Measurements from ENCODE around the gene TOMM22. TPM values are rescaled to one million over a fixed set of nuclear protein-coding genes. Genes with fewer than 3 reads are reported as not detected.
A peak's percentile ranks its signal among the peaks of the same experiment; 100 is the strongest.

The TOMM22 gene
- total and polyA plus RNA-seq, 3 donors from 2014 or later: 44.3 to 95.1 (median 57.6) TPM

DNA sequence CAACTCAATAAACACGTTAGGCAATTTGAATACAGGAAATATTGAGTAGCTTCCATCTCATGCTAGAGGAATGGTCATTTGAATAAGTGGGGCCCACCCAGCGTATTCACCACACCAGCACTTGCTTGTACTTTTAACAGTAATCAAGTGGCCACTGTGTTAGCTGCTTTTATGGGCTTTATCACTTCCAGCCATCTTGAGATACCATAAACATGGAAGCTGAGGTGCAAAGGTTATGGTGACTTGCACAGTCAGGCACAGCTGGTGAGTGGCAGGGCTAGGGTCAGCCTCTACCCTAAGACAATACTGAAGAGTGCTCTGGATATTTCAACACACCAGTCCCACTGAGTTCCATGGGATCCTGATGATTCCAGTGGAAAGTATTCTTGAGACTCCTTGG is 12.3 kb downstream of the TOMM22 start:
- intact Hi-C loops (cut with DNase I; ENCODE audit: low total_unique reads): no loop called here
- no peaks in the 10 kb centered on the region for H3K27me3 ChIP-seq
- no peak overlapping the region for H3K4me3 ChIP-seq
- no peaks in the 10 kb centered on the region for H3K36me3 ChIP-seq (ENCODE audit: low read depth, missing control alignments)
- no peak for TF ChIP-seq POLR2A (IDR thresholded peaks at IDR 0.05)
- TF ChIP-seq, protein P1, sequence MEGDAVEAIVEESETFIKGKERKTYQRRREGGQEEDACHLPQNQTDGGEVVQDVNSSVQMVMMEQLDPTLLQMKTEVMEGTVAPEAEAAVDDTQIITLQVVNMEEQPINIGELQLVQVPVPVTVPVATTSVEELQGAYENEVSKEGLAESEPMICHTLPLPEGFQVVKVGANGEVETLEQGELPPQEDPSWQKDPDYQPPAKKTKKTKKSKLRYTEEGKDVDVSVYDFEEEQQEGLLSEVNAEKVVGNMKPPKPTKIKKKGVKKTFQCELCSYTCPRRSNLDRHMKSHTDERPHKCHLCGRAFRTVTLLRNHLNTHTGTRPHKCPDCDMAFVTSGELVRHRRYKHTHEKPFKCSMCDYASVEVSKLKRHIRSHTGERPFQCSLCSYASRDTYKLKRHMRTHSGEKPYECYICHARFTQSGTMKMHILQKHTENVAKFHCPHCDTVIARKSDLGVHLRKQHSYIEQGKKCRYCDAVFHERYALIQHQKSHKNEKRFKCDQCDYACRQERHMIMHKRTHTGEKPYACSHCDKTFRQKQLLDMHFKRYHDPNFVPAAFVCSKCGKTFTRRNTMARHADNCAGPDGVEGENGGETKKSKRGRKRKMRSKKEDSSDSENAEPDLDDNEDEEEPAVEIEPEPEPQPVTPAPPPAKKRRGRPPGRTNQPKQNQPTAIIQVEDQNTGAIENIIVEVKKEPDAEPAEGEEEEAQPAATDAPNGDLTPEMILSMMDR (IDR thresholded peaks at IDR 0.05): no peak
- 90 to 95% methylated on average over 2 of the region's 2 CpGs for WGBS, 2 donors
- no peaks in the 10 kb centered on the region for H3K9me3 ChIP-seq
- H3K27ac ChIP-seq: no peak overlapping the region
- H3K4me1 ChIP-seq: peaks cover 26% of the 10 kb centered on the region
- DNase-seq: no peak

DNA sequence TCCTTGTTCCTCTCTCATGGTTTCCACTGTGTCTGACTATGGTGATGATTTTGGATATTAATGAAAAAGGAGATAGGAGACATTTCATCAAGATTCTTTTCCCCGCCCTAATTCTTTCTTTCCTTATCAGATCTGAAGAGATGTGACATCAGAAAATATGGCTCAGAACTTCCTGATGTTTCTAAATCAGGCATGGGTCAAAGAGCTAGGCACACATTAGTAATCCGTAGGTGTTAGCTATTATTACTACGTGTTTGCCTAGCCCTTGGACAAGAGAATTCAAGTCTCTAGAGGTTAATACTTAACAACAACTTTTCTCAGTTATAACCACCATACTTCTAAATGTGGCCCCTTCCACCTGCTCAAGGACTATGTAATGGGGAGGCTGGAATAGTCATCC is 13.2 kb downstream of the TOMM22 start:
- TF ChIP-seq, protein P1 (IDR thresholded peaks at IDR 0.05): no peak
- no peak for TF ChIP-seq POLR2A (IDR thresholded peaks at IDR 0.05)
- intact Hi-C loops (cut with DNase I; ENCODE audit: low total_unique reads): no loop called here
- H3K4me1 ChIP-seq: peaks cover 35% of the 10 kb centered on the region
- no peak overlapping the region for H3K27ac ChIP-seq
- DNase-seq: no peak
- no peaks in the 10 kb centered on the region for H3K27me3 ChIP-seq
- no peaks in the 10 kb centered on the region for H3K36me3 ChIP-seq (ENCODE audit: low read depth, missing control alignments)
- no peak overlapping the region for H3K4me3 ChIP-seq
- no peaks in the 10 kb centered on the region for H3K9me3 ChIP-seq
- 80 to 86% methylated on average over 3 of the region's 3 CpGs for WGBS, 2 donors

DNA sequence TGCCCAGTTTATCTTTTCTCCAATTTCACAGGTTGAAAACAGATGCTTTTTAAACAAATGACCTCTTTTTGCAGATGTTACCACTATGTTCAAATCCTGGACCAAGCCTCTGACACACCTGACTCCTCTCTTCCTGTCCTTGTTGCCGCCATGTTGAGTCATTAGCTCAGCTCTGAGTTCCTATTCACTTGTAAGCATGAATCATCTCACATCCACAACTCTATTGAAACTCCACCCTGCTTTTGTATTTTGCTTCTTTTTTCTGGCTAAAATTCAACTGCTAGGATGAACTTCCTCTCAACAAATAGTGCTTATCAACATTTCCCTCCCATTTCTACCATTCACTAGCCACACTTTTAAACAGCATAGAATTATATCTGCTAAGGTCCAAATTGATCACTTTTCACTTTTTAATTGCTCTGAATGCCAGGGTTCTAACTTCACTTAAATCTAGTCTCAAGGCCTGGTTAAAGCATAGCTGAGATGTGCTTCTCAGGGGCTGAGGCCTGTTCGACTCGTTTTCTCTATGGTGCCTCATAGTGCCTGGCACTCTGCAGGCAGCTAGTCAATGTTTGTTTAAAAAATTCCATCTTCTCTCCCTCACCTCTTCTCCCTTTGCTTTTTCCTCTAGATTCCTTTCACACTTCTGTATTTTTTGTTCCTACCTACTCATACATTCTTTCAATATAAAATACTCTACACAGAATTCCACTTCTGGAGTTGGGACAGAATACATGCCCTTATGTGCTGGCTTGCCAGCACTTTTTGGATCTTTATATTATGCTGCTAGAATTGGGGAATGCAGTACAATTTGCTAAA is 15.1 kb downstream of the TOMM22 start:
- intact Hi-C loops (cut with DNase I; ENCODE audit: low total_unique reads): no loop called here
- no peak for DNase-seq
- Histone ChIP-seq H3K36me3 (ENCODE audit: low read depth, missing control alignments) (no peaks in the 10 kb centered on the region), H3K27ac (peak overlapping the region; percentile 12 to 69), H3K27me3 (no peaks in the 10 kb centered on the region), H3K9me3 (no peaks in the 10 kb centered on the region), H3K4me1 (peaks cover 42% of the 10 kb centered on the region), H3K4me3 (no peak overlapping the region)
- TF ChIP-seq POLR2A (IDR thresholded peaks at IDR 0.05): no peak
- TF ChIP-seq, protein P1 (IDR thresholded peaks at IDR 0.05): no peak
- WGBS, 2 donors: 55 to 58% methylated on average over 3 of the region's 3 CpGs

DNA sequence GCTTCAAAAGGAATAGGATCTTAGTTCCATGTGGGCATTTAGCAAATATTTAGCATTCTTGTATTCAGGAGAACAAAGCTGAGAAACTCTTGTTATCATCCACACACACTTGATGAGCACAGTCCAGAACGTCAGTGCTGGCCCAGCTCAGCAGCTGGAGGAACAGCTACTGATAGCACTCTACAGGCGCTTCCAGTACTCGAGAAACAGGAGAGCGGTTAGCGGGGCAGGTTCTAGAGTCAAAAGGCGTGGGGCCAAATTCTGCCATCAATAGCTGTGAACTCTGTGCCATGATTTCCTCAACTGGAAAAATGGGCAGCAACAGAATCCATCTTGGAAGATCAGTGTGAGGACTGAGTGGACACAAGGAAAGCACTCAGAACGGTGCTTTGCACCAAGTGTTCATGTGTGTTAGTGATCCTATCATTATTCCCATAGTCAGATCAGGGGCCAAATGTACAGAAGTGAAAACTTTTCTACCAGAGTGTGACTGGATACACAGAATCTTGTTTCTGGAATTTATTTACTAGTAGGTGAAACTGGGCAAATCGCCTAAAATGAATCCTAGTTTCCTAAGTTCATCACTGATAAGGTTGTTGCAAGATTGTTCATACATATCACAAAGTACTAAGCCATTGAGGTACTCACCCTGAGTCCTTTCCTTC is 15.8 kb downstream of the TOMM22 start:
- WGBS, 2 donors: 46 to 55% methylated on average over 8 of the region's 8 CpGs
- Histone ChIP-seq H3K27ac (peak overlapping the region; percentile 24 to 69), H3K4me3 (no peak overlapping the region), H3K27me3 (no peaks in the 10 kb centered on the region), H3K36me3 (ENCODE audit: low read depth, missing control alignments) (no peaks in the 10 kb centered on the region), H3K4me1 (peaks cover 43% of the 10 kb centered on the region), H3K9me3 (no peaks in the 10 kb centered on the region)
- DNase-seq: no peak
- TF ChIP-seq, protein P1 (IDR thresholded peaks at IDR 0.05): no peak
- TF ChIP-seq POLR2A (IDR thresholded peaks at IDR 0.05): no peak
- intact Hi-C loops (cut with DNase I; ENCODE audit: low total_unique reads): no loop called here
